MG63 (cell line): Measurements from ENCODE around the gene PLSCR3. TPM values are rescaled to one million over a fixed set of nuclear protein-coding genes. Genes with fewer than 3 reads are reported as not detected.

Experiments used
- DNase-seq: peaks from one replicate; pipeline ENCODE4 v3.0.0-alpha.2; 2020
- H3K27me3 ChIP-seq: fragments of 250-450 bp; sonication (Bioruptor Pico); 2 replicates; pipeline ENCODE4 v1.5.1; 2020; ENCODE audit warnings: mild to moderate bottlenecking, moderate library complexity
- H3K36me3 ChIP-seq: fragments of 250-450 bp; sonication (Bioruptor Pico); 2 replicates; pipeline ENCODE4 v1.5.1; 2020; ENCODE audit warnings: mild to moderate bottlenecking, moderate library complexity
- H3K4me3 ChIP-seq: fragments of 250-450 bp; sonication (Bioruptor Pico); 2 replicates; pipeline ENCODE4 v1.5.1; 2020; ENCODE audit warnings: mild to moderate bottlenecking, moderate library complexity
- H3K9me3 ChIP-seq: fragments of 250-450 bp; sonication (Bioruptor Pico); 2 replicates; pipeline ENCODE4 v1.5.1; 2020; ENCODE audit warnings: mild to moderate bottlenecking, moderate library complexity
- total RNA-seq: library from RNA; depleted of rRNA; stranded (reverse); fragments of >200 nt; shearing (Covaris generic); gene quantifications from 2 replicates; pipeline ENCODE4 v1.2.3, GENCODE V29; 2014; ENCODE audit warnings: low replicate concordance; rRNA removed

The PLSCR3 gene
- 2.8 and 7.3 TPM in 2 replicates for total RNA-seq

DNA sequence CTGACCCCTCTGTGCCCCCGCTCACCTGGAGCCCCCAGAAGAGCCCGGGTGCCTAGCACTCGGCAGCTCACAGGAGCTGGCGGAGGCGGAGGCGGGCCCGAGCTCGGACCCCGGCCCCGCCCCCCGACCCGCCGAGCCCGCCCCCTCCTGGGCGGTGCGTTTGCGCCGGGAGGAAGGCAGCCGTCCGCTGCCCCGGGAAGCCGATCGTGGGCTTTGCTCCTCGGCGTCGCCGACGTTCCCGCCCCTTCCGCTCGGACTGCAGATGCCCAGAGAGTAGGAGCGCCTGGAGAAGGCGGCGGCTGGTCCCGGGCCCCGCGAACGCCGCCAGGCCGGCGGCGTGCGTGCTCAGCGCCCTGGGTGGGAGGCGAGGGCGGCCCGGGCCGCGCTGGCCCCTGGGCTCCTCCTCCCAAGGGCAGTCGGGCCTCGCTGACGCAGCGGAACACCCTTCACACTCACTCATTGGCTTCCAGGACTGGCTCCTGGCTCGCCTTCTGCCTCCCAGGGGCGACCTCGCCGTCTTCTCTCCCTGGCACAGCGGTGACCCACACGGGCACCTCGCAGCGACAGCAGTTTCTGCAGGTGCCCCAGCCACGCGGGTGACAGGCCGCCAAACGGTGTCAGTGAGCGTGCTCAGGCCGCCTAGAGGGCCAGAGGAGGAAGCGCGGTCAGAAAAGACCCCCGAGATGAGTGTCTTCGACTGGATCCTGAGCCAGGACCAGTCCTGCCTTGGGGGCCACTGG is at the start of gene PLSCR3:
Gene PLSCR3, minus strand, starts transcription at position 74 of the 740 bp plus-strand sequence. CDS start 415 bp downstream, outside the sequence.
- Histone ChIP-seq H3K36me3 (no peaks in the 10 kb centered on the region), H3K9me3 (no peaks in the 10 kb centered on the region), H3K27me3 (no peaks in the 10 kb centered on the region), H3K4me3 (peak within 1 kb of the TSS; percentile 67)
- peak; percentile 87 for DNase-seq

DNA sequence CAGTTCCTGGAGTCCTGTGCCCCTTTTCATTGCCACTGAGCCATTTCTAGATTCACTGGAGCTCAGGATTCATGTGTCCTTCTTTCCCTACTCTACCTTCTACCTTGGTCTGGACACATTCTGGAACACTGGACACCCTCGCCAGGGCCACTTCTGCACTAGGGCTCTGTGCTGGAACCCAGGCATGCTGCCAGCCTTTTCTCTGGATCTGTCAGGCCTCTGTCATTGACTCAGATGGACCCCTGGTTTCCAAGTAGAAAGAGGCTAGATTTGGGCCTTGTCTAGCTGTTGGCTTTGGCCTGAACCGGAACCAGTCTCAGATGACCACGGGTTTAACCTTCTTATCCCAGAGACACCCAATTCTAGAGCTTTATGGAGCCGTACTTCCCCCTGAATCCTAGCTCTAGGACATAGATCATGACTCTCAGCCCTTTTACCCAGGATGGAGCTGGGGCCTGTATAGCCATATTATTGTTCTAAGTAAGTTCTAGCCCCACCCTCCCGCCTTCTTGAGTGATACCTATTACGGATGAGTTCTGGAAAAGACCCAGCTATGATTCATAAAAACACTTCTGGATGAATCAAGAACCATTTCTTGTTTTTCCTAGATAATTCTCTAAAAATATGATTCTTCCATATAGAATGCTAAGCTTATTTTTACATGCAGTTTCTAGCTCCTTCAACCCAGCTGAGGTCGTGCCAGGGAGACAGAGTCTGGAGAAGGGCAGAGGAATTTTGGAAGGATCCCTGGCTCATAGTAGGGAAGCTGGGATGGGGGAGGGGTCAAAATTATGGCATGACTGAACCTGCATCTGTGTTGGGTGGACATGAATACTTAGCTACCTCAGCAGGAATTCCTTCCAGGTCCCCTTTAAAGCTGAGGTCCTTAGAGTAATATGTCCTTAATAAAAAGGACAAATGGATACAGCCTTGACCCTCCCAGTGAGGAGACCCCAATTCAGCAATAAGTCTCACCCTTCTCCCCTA is 49.5 kb upstream of the PLSCR3 start:
- Histone ChIP-seq H3K9me3 (no peaks in the 10 kb centered on the region), H3K4me3 (no peak overlapping the region), H3K27me3 (no peaks in the 10 kb centered on the region; the same call in 1 of the 2 replicates), H3K36me3 (no peaks in the 10 kb centered on the region)
- no peak for DNase-seq

DNA sequence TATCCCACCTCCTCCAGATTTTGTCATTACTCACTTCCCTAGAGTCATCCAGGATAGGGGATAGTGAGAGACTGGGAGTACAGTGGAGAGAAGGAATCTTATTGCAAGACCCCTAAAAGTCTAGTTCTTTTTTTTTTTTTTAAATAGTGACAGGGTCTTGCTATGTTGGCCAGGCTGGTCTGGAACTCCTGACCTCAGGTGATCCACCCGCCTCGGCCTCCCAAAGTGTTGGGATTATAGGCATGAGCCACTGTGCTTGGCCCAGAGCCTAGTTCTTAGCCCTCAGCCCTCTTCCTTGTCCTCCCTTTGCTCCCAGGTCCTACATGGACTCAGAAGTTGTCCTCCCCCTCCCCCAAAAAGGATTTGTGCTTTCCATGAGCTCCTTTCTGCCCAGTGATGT is 47.8 kb upstream of the PLSCR3 start:
- H3K4me3 ChIP-seq, result no peak overlapping the region
- no peak for DNase-seq
- no peaks in the 10 kb centered on the region; the same call in 1 of the 2 replicates for H3K27me3 ChIP-seq
- H3K36me3 ChIP-seq, result no peaks in the 10 kb centered on the region
- H3K9me3 ChIP-seq, result no peaks in the 10 kb centered on the region

DNA sequence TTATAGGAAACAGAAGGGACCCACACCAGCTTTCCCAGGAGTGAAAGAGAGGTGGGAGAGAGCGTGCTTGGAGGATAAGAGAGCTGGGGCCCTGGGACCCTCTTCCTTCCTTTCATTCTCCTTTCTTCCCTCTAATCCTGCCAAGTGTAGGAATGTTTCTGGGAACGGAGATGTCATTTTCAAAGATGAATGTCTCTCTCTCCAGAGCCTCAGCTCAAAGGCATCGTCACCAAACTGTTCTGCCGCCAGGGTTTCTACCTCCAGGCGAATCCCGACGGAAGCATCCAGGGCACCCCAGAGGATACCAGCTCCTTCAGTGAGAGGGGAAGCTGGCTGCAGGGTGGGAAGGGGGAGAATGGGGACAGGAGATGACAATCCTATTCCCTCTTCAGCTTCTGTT is 46.9 kb upstream of the PLSCR3 start:
- Histone ChIP-seq H3K9me3 (no peaks in the 10 kb centered on the region), H3K27me3 (no peaks in the 10 kb centered on the region; the same call in 1 of the 2 replicates), H3K4me3 (no peak overlapping the region), H3K36me3 (no peaks in the 10 kb centered on the region)
- no peak for DNase-seq

DNA sequence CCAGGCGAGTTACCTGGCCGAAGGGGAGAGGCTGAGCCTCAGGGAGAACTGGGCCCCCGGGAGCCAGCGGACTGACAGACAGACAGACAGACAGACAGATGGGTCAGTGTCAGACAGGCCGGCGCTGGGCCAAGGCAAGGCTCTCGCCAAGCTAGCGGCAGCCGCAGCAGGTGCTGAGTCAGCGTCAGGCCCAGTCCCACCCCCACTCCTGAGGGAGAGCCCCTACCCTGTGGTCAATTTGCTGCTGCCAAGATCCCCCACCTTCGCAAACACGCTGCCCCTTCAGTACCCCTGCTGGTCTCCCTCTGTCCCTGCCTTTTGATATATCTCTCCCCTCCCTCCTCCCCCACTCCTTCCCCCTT is 46.5 kb upstream of the PLSCR3 start:
- Histone ChIP-seq H3K27me3 (no peaks in the 10 kb centered on the region; the same call in 1 of the 2 replicates), H3K9me3 (no peaks in the 10 kb centered on the region), H3K4me3 (no peak overlapping the region), H3K36me3 (no peaks in the 10 kb centered on the region)
- DNase-seq, result peak; percentile 58

DNA sequence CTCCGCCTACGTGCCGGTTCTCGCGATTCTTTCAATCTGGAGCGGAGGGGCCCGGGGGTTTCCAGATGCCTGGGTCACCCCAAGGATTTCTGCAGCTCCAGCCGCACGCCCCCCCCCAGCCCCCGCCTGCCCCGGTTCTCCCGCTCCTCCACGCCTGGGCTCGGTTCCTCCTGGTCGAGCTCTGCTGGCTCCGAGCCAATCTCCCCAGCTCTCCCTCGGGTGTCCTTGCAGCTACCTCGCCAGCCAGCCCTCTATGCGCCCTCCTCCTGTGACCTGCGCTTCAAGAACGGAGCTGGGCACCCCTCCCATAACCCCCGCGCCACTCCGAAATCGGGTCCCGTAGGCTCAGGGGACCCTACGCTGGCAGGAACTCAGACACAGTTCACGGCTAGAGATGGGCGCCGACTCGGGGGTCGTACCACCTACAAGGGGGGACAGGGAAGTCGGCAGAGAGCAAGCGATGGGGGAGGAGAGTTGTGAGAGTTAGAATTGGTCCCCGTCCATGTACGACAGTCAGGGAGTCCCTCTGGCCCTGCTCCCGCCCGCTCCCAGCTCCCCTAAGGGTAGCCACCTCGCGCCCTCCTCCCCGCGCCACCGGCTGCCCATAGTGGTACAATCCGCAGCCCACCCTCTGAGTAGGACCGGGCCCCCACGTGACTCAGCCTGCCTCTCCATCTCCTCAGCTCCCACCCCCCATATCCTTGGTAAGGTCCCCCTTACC is 45.9 kb upstream of the PLSCR3 start:
- H3K9me3 ChIP-seq, result no peaks in the 10 kb centered on the region
- no peak overlapping the region for H3K4me3 ChIP-seq
- DNase-seq, result no peak
- no peaks in the 10 kb centered on the region for H3K36me3 ChIP-seq
- no peaks in the 10 kb centered on the region; the same call in 1 of the 2 replicates for H3K27me3 ChIP-seq

DNA sequence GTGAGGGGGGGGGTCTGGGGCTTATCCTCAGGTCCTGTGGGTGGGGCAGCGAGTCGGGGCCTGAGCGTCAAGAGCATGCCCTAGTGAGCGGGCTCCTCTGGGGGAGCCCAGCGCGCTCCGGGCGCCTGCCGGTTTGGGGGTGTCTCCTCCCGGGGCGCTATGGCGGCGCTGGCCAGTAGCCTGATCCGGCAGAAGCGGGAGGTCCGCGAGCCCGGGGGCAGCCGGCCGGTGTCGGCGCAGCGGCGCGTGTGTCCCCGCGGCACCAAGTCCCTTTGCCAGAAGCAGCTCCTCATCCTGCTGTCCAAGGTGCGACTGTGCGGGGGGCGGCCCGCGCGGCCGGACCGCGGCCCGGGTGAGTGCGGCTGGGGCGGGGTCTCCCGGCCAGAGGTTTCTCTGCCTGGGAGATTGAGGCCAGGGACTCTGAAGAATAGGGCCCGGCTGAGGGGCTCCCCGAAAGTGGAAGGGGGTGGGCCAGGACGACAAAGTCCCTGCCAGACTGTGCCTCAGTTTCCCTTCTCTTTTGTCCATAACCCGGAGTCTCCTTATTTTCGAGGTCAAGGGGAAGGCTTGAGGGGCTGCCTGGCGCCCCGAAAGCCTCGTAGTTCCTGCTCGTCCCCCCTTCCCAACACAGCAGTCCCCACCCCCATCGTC is 45.3 kb upstream of the PLSCR3 start, which contains the start of gene FGF11:
Gene FGF11, plus strand, starts transcription at position 51 of the 651 bp plus-strand sequence. Its CDS starts 109 bp downstream, at position 160.
- Histone ChIP-seq H3K9me3 (no peaks in the 10 kb centered on the region), H3K4me3 (no peak within 1 kb of the TSS), H3K36me3 (no peaks in the 10 kb centered on the region), H3K27me3 (no peaks in the 10 kb centered on the region; the same call in 1 of the 2 replicates)
- DNase-seq, result no peak

DNA sequence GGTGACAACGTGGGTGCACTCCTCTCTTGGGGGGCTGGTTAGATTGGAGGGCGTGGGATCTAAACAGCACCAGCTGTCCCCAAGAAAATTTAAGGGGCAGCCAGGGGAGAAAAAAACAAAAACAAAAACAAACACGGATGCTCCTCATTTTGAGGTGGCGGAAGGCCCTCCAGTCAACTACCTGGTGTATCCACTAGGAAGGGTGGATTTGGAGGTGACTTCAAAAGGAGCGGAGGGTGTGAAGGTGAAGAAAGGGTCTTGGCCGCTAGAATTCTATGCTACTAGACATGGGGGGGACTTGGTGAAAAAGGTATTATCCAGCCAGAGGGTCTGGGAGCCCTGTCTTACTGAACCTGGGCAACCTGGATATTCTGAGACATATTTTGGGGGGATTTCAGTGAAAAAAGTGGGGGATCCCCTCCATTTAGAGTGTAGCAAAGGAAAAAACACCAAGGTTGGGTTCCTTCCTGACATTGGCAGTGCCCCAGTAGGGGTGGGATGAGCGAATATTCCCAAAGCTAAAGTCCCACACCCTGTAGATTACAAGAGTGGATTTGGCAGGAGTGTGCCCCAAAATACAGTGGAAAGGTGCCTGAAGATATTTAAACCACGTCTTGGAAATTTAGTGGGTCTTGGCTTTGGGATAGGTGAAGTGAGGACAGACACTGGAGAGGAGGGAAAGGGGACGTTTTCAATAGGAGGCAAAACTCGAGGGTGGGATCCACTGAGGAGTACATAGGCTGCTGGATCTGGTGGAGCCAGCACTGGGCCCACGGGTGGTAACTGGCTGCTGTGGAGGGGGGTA is 44.5 kb upstream of the PLSCR3 start:
- Histone ChIP-seq H3K27me3 (no peaks in the 10 kb centered on the region; the same call in 1 of the 2 replicates), H3K4me3 (no peak overlapping the region), H3K9me3 (no peaks in the 10 kb centered on the region), H3K36me3 (no peaks in the 10 kb centered on the region)
- DNase-seq, result no peak

DNA sequence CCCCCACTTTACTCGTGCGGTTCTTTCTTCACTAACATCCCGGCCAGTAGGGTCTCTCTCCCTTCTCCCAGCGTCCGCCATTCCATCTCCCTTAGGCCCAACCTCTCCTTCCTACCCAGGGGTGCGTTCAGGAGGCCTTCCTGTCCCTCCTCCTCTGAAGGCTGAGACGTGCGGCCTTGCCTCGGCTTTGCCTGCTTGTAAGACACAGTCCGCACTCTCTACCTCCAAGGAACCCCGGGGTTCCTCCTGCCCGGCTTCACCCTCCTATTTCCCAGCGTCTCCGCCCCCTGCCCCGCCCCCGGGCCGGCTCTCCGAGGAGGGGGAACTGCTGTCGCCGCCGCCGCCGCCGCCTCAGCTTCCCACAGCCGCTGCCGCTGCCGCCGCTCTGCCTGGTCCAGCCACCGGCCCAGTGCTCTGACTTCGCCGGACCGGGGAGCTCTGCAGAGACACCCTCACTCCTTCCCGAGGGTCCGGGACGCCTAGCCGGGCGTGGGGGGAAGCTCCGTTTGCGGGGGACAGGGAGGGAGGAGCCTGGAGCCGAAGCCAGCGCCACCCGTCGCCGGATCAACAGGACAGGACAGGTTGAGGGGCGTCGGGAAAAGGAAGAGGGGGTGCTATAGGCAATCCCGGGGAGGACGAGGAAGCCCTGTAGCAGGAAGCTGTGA is 43.8 kb upstream of the PLSCR3 start:
- no peak overlapping the region for H3K4me3 ChIP-seq
- no peaks in the 10 kb centered on the region for H3K9me3 ChIP-seq
- H3K27me3 ChIP-seq, result no peaks in the 10 kb centered on the region; the same call in 1 of the 2 replicates
- no peak for DNase-seq
- no peaks in the 10 kb centered on the region for H3K36me3 ChIP-seq

DNA sequence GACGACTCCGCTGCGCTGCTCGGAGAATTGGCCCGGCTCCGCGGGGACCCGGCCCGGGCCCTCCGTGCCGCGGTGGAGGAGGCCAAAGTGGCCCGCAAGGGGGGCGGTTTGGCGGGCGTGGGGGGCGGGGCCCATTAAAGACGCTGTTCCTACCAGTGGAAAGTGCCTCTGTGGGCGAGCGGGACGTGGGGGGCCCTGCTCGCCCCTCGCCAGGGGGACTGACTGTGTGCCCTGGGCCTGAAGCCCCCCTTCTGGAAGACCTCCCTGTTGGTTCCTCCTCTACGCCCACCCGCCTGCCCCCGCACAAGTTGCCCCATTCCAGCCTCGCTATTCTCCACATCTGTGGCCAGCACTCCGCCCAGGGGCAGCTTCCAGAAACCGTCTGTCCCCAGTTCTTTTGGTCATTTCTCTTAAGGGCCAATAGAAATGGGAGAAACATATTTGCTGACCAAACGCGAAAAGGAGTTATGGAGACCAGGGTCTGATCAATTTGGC is 43.1 kb upstream of the PLSCR3 start:
- no peaks in the 10 kb centered on the region for H3K9me3 ChIP-seq
- no peaks in the 10 kb centered on the region; the same call in 1 of the 2 replicates for H3K27me3 ChIP-seq
- no peak for DNase-seq
- no peak overlapping the region for H3K4me3 ChIP-seq
- H3K36me3 ChIP-seq, result no peaks in the 10 kb centered on the region

DNA sequence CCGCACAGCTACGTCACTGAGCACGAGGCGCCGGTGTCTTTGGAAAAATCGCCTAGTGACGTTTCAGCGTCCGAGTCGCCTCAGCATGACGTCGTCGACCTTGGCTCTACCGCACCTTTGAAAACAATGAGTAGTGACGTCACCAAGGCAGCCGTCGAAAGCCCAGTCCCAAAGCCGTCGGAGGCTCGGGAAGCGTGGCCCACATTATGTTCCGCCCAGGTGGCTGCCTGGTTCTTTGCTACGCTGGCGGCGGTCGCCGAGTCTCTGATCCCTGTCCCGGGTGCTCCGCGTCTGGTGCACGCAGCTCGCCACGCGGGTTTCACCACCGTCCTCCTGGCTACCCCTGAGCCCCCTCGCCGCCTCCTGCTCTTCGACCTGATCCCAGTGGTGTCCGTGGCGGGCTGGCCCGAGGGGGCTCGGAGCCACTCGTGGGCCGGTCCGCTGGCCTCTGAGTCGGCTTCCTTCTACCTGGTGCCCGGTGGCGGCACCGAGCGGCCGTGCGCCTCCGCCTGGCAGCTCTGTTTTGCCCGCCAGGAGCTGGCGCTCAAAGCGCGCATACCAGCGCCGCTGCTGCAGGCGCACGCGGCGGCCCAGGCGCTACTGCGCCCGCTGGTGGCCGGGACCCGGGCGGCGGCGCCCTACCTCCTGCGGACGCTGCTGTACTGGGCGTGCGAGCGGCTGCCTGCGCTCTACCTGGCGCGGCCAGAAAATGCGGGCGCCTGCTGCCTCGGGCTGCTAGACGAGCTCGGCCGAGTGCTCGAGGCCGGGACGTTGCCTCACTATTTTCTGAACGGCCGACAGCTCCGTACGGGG is 42.4 kb upstream of the PLSCR3 start:
- Histone ChIP-seq H3K36me3 (no peaks in the 10 kb centered on the region), H3K27me3 (no peaks in the 10 kb centered on the region; the same call in 1 of the 2 replicates), H3K4me3 (peak overlapping the region; percentile 20; the same call in 1 of the 2 replicates), H3K9me3 (no peaks in the 10 kb centered on the region)
- peak; percentile 70 for DNase-seq

DNA sequence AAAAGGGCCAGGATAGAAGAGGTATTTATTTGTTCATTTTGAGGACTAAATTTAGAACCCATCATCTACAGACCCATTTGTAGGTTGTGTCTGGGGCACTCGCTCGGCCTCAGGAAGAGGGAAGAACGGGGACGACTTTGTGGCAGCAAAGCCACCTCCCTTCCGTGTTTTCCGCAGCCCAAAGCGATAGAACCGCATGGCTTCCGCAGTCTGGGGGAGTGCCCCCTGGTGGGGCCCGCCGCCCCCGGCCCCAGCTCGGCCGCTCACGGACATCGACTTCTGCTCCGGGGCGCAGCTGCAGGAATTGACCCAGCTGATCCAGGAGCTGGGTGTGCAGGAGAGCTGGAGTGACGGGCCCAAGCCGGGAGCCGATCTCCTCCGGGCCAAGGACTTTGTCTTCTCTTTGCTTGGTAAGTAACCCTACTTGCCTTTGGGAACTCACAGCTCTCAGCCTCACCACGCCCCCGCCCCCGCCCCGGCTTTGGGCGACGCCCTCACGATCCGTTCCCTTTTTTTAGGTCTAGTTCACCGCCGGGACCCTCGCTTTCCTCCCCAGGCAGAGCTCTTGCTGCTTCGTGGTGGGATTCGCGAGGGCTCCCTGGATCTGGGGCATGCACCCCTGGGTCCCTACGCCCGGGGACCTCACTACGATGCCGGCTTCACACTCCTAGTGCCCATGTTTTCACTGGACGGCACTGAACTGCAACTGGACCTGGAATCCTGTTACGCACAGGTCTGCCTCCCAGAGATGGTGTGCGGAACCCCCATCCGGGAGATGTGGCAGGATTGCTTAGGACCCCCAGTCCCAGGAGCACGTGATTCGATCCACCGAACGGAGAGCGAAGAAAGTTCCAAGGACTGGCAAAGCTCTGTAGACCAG is 41.6 kb upstream of the PLSCR3 start:
- Histone ChIP-seq H3K9me3 (no peaks in the 10 kb centered on the region), H3K36me3 (no peaks in the 10 kb centered on the region), H3K27me3 (no peaks in the 10 kb centered on the region; the same call in 1 of the 2 replicates), H3K4me3 (0 out of 2 replicates have a peak overlapping the region, but pooled peaks have one; percentile 6)
- DNase-seq, result no peak

DNA sequence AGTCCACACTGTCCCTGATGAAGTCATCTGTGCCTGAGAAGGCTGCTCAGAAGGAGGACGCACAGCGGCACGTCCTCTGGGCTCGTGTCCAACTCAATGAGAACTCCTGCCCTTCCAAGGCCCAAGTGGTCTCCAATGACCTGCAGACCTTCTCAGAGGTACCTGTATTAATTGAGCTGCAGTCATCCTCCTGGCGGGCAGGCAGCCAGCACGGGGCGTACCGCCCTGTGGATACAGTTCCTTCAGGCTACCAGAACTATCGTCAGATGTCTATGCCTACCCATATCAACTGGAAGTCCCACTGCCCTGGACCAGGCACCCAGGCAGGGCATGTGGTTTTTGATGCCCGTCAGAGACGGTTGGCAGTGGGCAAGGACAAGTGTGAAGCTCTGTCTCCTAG is 38.0 kb upstream of the PLSCR3 start:
- Histone ChIP-seq H3K36me3 (no peaks in the 10 kb centered on the region), H3K4me3 (no peak overlapping the region), H3K27me3 (no peaks in the 10 kb centered on the region), H3K9me3 (no peaks in the 10 kb centered on the region)
- no peak for DNase-seq
